NB4 (cell line): Measurements from ENCODE around the gene TRAF3.

ENCODE experiments used
- CTCF ChIP-seq: IDR thresholded peaks from one replicate; pipeline ENCODE4 v1.5.1; 2012; ENCODE audit warnings: low read depth, low read length
- MYC ChIP-seq: IDR thresholded peaks from 2 replicates; pipeline ENCODE4 v1.6.1; 2011; ENCODE audit warnings: low read depth, low read length
- POLR2A ChIP-seq: IDR thresholded peaks from 2 replicates; pipeline ENCODE4 v1.6.1; 2011; ENCODE audit warnings: mild to moderate bottlenecking; ENCODE audit not compliant: insufficient read length; ENCODE audit errors: extremely low read depth

- TF ChIP-seq CTCF (no peak), MYC (no peak), POLR2A (no peak)
Measured at GRCh38 chr14:102746634-102747438, 30.4 kb upstream of the TRAF3 start.
